ENCODE results near the gene STIMATE. TPM values are rescaled to one million over a fixed set of nuclear protein-coding genes. Genes with fewer than 3 reads are reported as not detected.

The STIMATE gene
- total and polyA plus RNA-seq, 10 donors, result 4.0 to 65.6 (median 34.0) TPM

DNA sequence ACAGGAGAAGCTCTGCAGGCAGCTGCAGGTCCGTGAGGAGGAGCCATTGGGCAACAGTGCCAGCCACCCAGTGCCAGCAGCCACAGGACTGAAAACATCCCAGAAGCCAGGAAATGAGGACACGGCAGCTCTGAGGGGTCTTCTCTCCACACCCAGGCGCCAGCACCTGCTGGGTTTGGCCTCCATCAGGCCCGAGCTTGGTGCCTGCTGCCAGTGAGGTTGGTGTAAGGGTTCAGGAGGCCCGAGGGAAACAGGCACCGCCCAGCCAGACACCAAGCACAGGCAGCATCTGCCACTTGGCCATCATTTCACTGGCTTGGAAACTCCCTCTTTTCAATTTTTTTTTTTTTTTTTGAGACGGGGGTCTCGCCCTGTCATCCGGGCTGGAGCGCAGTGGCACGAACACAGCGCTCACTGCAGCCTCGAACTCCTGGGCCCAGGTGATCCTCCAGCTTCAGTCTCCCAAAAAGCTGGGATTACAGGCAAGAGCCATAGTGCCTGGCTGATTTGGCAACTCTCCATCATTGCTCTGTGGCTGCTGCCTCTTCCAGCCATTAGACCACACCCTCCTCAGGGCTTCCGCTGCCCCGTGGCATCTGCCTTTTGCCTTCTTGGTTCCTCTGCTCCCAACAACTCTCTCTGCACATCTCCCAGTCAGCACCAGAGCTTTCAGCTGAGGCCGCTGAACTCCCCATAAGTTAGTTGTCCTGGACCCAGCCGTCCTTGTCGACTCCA, 104.2 kb downstream of the STIMATE start:
- TF ChIP-seq, protein P1, sequence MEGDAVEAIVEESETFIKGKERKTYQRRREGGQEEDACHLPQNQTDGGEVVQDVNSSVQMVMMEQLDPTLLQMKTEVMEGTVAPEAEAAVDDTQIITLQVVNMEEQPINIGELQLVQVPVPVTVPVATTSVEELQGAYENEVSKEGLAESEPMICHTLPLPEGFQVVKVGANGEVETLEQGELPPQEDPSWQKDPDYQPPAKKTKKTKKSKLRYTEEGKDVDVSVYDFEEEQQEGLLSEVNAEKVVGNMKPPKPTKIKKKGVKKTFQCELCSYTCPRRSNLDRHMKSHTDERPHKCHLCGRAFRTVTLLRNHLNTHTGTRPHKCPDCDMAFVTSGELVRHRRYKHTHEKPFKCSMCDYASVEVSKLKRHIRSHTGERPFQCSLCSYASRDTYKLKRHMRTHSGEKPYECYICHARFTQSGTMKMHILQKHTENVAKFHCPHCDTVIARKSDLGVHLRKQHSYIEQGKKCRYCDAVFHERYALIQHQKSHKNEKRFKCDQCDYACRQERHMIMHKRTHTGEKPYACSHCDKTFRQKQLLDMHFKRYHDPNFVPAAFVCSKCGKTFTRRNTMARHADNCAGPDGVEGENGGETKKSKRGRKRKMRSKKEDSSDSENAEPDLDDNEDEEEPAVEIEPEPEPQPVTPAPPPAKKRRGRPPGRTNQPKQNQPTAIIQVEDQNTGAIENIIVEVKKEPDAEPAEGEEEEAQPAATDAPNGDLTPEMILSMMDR (IDR thresholded peaks at IDR 0.05 in 8 of 11, conservative IDR thresholded peaks at IDR 0.05 in 3 of 11), result no peak
- TF ChIP-seq POLR2AphosphoS5 (IDR thresholded peaks at IDR 0.05) (no peak), POLR2A (IDR thresholded peaks at IDR 0.05) (no peak)
- H3K27ac ChIP-seq, result peak overlapping the region in 3 of 8 donors; percentile 47 to 72 (median 52)
- DNase-seq, result no peak
- H3K4me1 ChIP-seq, result peaks cover 0 to 20% (median 0%) of the 10 kb centered on the region in 6 donors
- 64 to 84% (median 77%) methylated on average over 17 to 18 of the region's 18 CpGs for WGBS, 5 donors
- H3K9me3 ChIP-seq, result no peaks in the 10 kb centered on the region
- no peak overlapping the region for H3K4me3 ChIP-seq
- H3K27me3 ChIP-seq (replicated peaks in 1 of 7), result no peaks in the 10 kb centered on the region
- intact Hi-C loops (cut with DNase I; ENCODE audit: low total_unique reads), result no loop called here
- H3K36me3 ChIP-seq, result no peaks in the 10 kb centered on the region

DNA sequence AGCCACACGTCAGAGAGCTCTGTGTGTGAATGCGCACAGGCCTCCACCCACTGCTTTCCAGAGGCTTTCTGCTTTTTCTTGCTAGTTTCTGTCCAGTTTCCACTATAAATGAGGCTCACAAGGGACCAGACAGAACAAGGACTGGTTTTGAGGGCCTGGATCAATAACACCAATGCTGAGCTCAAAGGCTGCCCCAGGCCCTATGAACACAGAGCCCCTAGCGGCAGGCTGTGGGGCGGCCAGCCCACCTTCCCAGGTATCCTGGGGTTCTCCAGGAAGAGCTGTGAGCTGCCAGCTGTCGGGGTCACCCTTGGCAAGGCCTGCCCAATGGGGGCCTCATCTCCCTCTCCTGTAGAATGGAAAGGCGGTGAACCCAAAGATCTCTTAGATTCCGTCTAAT, 104.9 kb downstream of the STIMATE start:
- Histone ChIP-seq H3K36me3 (no peaks in the 10 kb centered on the region), H3K27ac (peak overlapping the region in 1 of 8 donors; percentile 72), H3K4me1 (peaks cover 0 to 20% (median 0%) of the 10 kb centered on the region in 6 donors), H3K9me3 (no peaks in the 10 kb centered on the region), H3K27me3 (replicated peaks in 1 of 7) (no peaks in the 10 kb centered on the region), H3K4me3 (no peak overlapping the region)
- no peak for TF ChIP-seq POLR2AphosphoS5 (IDR thresholded peaks at IDR 0.05)
- TF ChIP-seq, protein P1 (IDR thresholded peaks at IDR 0.05 in 8 of 11, conservative IDR thresholded peaks at IDR 0.05 in 3 of 11), result no peak
- no peak for TF ChIP-seq POLR2A (IDR thresholded peaks at IDR 0.05)
- 89 to 93% (median 90%) methylated on average over 6 to 7 of the region's 7 CpGs for WGBS, 5 donors
- intact Hi-C loops (cut with DNase I; ENCODE audit: low total_unique reads), result no loop called here
- no peak for DNase-seq

DNA sequence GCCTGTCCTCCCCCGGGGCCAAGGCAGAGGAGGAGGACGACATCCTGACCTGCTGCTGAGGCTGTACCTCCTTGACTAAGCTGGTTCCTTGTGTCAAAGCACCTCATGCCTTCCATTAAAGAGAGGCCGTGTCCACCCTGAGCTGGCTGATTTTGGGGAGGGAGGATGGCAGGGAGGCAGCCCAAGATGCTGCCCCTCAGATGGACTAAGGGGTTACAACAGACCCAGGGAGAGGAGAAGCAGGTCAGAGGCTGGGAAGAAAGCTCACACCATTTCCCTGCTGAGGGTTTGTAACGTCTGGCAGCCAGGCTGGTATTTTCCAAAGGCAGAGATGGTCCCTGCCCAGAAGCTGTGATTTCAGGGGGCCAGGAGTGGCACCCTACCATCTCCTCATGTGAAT, 105.4 kb downstream of the STIMATE start:
- Histone ChIP-seq H3K27me3 (replicated peaks in 1 of 7) (no peaks in the 10 kb centered on the region), H3K4me3 (no peak overlapping the region), H3K36me3 (no peaks in the 10 kb centered on the region), H3K4me1 (peaks cover 0 to 20% (median 0%) of the 10 kb centered on the region in 6 donors), H3K9me3 (no peaks in the 10 kb centered on the region), H3K27ac (peak overlapping the region in 1 of 8 donors; percentile 72)
- TF ChIP-seq, protein P1 (IDR thresholded peaks at IDR 0.05 in 8 of 11, conservative IDR thresholded peaks at IDR 0.05 in 3 of 11), result no peak
- TF ChIP-seq POLR2A (IDR thresholded peaks at IDR 0.05) (no peak), POLR2AphosphoS5 (IDR thresholded peaks at IDR 0.05) (no peak)
- 72 to 92% (median 88%) methylated on average over 4 of the region's 4 CpGs for WGBS, 5 donors
- intact Hi-C loops (cut with DNase I; ENCODE audit: low total_unique reads), result no loop called here
- DNase-seq, result no peak

DNA sequence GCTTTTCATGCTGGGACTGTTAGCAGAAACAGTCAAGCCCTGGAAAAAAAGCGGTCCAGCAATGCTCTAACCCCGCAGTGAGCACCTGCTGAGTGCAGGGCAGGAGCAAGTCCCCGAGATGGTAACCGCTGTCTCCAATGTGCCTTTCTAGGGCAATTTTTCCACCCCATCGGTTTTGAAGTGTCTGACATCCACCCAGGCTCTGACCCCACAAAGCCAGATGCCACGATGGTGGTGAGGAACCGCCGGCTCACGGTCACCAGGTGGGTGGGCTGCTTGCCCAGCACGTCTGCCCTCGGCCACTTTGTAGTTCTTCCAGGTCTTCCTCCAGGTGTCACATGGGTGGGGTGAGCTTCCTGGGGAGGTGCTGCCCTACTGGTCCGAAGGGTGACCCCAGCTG, 106.0 kb downstream of the STIMATE start:
- no peak for DNase-seq
- intact Hi-C loops (cut with DNase I; ENCODE audit: low total_unique reads), result no loop called here
- Histone ChIP-seq H3K36me3 (no peaks in the 10 kb centered on the region), H3K4me1 (peaks cover 0 to 20% (median 0%) of the 10 kb centered on the region in 6 donors), H3K9me3 (no peaks in the 10 kb centered on the region), H3K27me3 (replicated peaks in 1 of 7) (no peaks in the 10 kb centered on the region), H3K4me3 (no peak overlapping the region), H3K27ac (no peak overlapping the region)
- 79 to 86% (median 82%) methylated on average over 9 to 12 of the region's 12 CpGs for WGBS, 5 donors
- TF ChIP-seq POLR2AphosphoS5 (IDR thresholded peaks at IDR 0.05) (no peak), POLR2A (IDR thresholded peaks at IDR 0.05) (no peak)
- TF ChIP-seq, protein P1 (IDR thresholded peaks at IDR 0.05 in 8 of 11, conservative IDR thresholded peaks at IDR 0.05 in 3 of 11), result no peak

Data from spleen (tissue), 11 donors.